GM19452 (cell line): ENCODE data around the gene WBP1.
"Not testable (repeated sequence)": the region's sequence is repeated elsewhere in the genome, so short reads cannot be mapped to it uniquely, and the experiment has no call there.

Source experiments
- ATAC-seq: cut with Tn5 transposase; IDR thresholded peaks from one replicate; pipeline ENCODE4 v1.9.1; 2021; ENCODE audit not compliant: unreplicated experiment

Gene WBP1

GRCh38 chr2:74481431-74481830 is 23.2 kb downstream of the WBP1 start:
- no peak for ATAC-seq

GRCh38 chr2:74481961-74482800 is 23.9 kb downstream of the WBP1 start:
- peak; percentile 41 for ATAC-seq

GRCh38 chr2:74482801-74483674 is 24.8 kb downstream of the WBP1 start, which contains the start of the genes CCDC142 and TTC31:
CCDC142 (minus strand) TSS chr2:74482998; CDS start chr2:74482837, 161 bp downstream.
TTC31 (plus strand) TSS chr2:74483081; CDS start chr2:74483096, 15 bp downstream.
- peak; percentile 91 for ATAC-seq

GRCh38 chr2:74483675-74484164 is 25.5 kb downstream of the WBP1 start:
- ATAC-seq = not testable (repeated sequence)

GRCh38 chr2:74486141-74486540 is 27.9 kb downstream of the WBP1 start:
- ATAC-seq = no peak

GRCh38 chr2:74488643-74489481 is 30.6 kb downstream of the WBP1 start:
- no peak for ATAC-seq

- ATAC-seq = no peak
Measured at GRCh38 chr2:74489906-74490305, 31.7 kb downstream of the WBP1 start.

GRCh38 chr2:74491648-74492544 is 33.7 kb downstream of the WBP1 start:
- ATAC-seq = no peak

- no peak for ATAC-seq
Measured at GRCh38 chr2:74493546-74493945, 35.3 kb downstream of the WBP1 start.

GRCh38 chr2:74495440-74495839 is 37.2 kb downstream of the WBP1 start:
- no peak for ATAC-seq

- ATAC-seq = no peak
Measured at GRCh38 chr2:74496997-74497776, 38.9 kb downstream of the WBP1 start.

- no peak for ATAC-seq
Measured at GRCh38 chr2:74497777-74498499, 39.7 kb downstream of the WBP1 start.

- ATAC-seq = no peak
Measured at GRCh38 chr2:74498500-74499266, 40.4 kb downstream of the WBP1 start.

GRCh38 chr2:74499267-74499939 is 41.2 kb downstream of the WBP1 start, which contains the start of gene LBX2:
LBX2 (minus strand) TSS chr2:74499603; CDS start chr2:74499537, 66 bp downstream.
- no peak for ATAC-seq

- ATAC-seq = no peak
Measured at GRCh38 chr2:74499940-74500577, 41.8 kb downstream of the WBP1 start.

- no peak for ATAC-seq
Measured at GRCh38 chr2:74500578-74500946, 42.3 kb downstream of the WBP1 start.
